Endothelial cell of umbilical vein (primary cell): ENCODE results near the gene SRGAP3. TPM values are rescaled to one million over a fixed set of nuclear protein-coding genes. Genes with fewer than 3 reads are reported as not detected.

Experiments
- BruUV-seq: library from RNA; stranded (reverse); fragments of 400-500 nt; replicated peaks from 2 replicates; lab custom pipeline; 2021; lab: Mats Ljungman, UMichigan
- CTCF ChIA-PET: fragments of 300-600, 350-600 bp; sonication (Branson Sonifier 250); formaldehyde crosslinking; loops from one replicate; lab custom pipeline; 2021; ENCODE audit warnings: antibody characterized with exemption, inconsistent platforms; lab: Charles Lee
- POLR2A ChIA-PET: fragments of 300-600, 350-600 bp; sonication (Branson Sonifier 250); formaldehyde crosslinking; loops from one replicate; lab custom pipeline; 2021; ENCODE audit warnings: antibody characterized with exemption, inconsistent platforms; lab: Charles Lee
- DNase-seq: peaks from one replicate; pipeline ENCODE4 v3.0.0-alpha.2; 2011; ENCODE audit warnings: low read depth, low spot score
- FAIRE-seq: peaks from 2 replicates; lab custom pipeline; 2011; peaks lifted over from hg19 to GRCh38; lab: Jason Lieb, UNC
- H2AFZ ChIP-seq: 2 replicates; pipeline ENCODE4 v1.6.0; 2012; ENCODE audit warnings: low read depth, low read length, control low read depth, inconsistent platforms
- H3K27ac ChIP-seq: 2 replicates; pipeline ENCODE4 v1.5.1; 2011; ENCODE audit warnings: low read depth, mild to moderate bottlenecking, control low read depth, low read length, moderate library complexity; ENCODE audit not compliant: insufficient read depth
- H3K27me3 ChIP-seq, 2 experiments: 2 replicates each; pipeline versions ENCODE4 v1.6.0 to v1.6.1; 2011; ENCODE audit warnings: low read length in 2 of 2, mixed read lengths in 1 of 2; ENCODE audit not compliant: control insufficient read depth in 2 of 2, insufficient read depth in 2 of 2
- H3K36me3 ChIP-seq, 2 experiments: 2 replicates in 1 of 2; 3 replicates in 1 of 2; pipeline ENCODE4 v1.5.1; 2011; ENCODE audit warnings: low read length in 2 of 2, mild to moderate bottlenecking in 1 of 2, moderate library complexity in 1 of 2; ENCODE audit not compliant: control insufficient read depth in 2 of 2, insufficient read depth in 2 of 2; ENCODE audit errors: extremely low read depth in 1 of 2
- H3K4me1 ChIP-seq: 3 replicates; pipeline ENCODE4 v1.5.1; 2011; ENCODE audit warnings: mild to moderate bottlenecking, low read length; ENCODE audit not compliant: control insufficient read depth, insufficient read depth; ENCODE audit errors: extremely low read depth
- H3K4me2 ChIP-seq: 2 replicates; pipeline ENCODE4 v1.6.1; 2011; ENCODE audit warnings: low read length, control low read depth, mixed read lengths; ENCODE audit not compliant: insufficient read depth
- H3K4me3 ChIP-seq, 3 experiments: fragments of 200-600 bp in 1 of 3; sonication (generic), shearing (Covaris generic) in 1 of 3; replicated peaks in 1 of 3; 2 replicates each; pipeline ENCODE4 v1.5.1; 2011 to 2016; ENCODE audit warnings: control low read depth in 3 of 3, low read length in 3 of 3, mild to moderate bottlenecking in 2 of 3, inconsistent platforms in 1 of 3, low read depth in 1 of 3, moderate library complexity in 1 of 3; ENCODE audit not compliant: insufficient read depth in 1 of 3
- H3K79me2 ChIP-seq: 2 replicates; pipeline ENCODE4 v1.6.0; 2012; ENCODE audit warnings: low read length, inconsistent platforms; ENCODE audit not compliant: control insufficient read depth, insufficient read depth
- H3K9ac ChIP-seq: replicated peaks from 2 replicates; pipeline ENCODE3; 2011; ENCODE audit warnings: low read length, control low read depth; ENCODE audit not compliant: insufficient read depth; ENCODE audit errors: extremely low read depth
- H3K9me1 ChIP-seq: replicated peaks from 3 replicates; pipeline ENCODE4 v1.6.0; 2011; ENCODE audit warnings: mild to moderate bottlenecking, low read length; ENCODE audit not compliant: control insufficient read depth, insufficient read depth; ENCODE audit errors: extremely low read depth
- H3K9me3 ChIP-seq: replicated peaks from 2 replicates; pipeline ENCODE4 v1.5.1; 2012; ENCODE audit warnings: low read length, inconsistent platforms; ENCODE audit not compliant: control insufficient read depth, insufficient read depth
- H4K20me1 ChIP-seq: replicated peaks from 2 replicates; pipeline ENCODE3; 2011; ENCODE audit warnings: mild to moderate bottlenecking, low read length; ENCODE audit not compliant: control insufficient read depth, insufficient read depth; ENCODE audit errors: extremely low read depth
- EZH2 ChIP-seq: IDR thresholded peaks from 2 replicates; pipeline ENCODE4 v1.6.1; 2012; ENCODE audit warnings: borderline replicate concordance, low read depth, mild to moderate bottlenecking, moderate library complexity, low read length, inconsistent platforms; ENCODE audit not compliant: severe bottlenecking
- FOS ChIP-seq: IDR thresholded peaks from 2 replicates; pipeline ENCODE4 v1.6.1; 2011; ENCODE audit warnings: mild to moderate bottlenecking, low read length, moderate library complexity, borderline replicate concordance; ENCODE audit not compliant: insufficient read depth
- GATA2 ChIP-seq: IDR thresholded peaks from 2 replicates; pipeline ENCODE4 v1.7.0; 2011; ENCODE audit warnings: low read depth, mild to moderate bottlenecking, moderate library complexity, mixed read lengths, low read length; ENCODE audit not compliant: insufficient read length, insufficient read depth
- JUN ChIP-seq: IDR thresholded peaks from 2 replicates; pipeline ENCODE4 v1.6.1; 2011; ENCODE audit warnings: borderline replicate concordance, low read depth; ENCODE audit not compliant: insufficient read length, insufficient read depth
- MYC ChIP-seq: IDR thresholded peaks from one replicate; pipeline ENCODE4 v1.6.1; 2011; ENCODE audit warnings: mild to moderate bottlenecking, low read depth, low read length
- POLR2A ChIP-seq: IDR thresholded peaks from 2 replicates; pipeline ENCODE4 v1.6.1; 2012; ENCODE audit warnings: low read depth, mild to moderate bottlenecking, control low read depth, low read length
- POLR2AphosphoS5 ChIP-seq: IDR thresholded peaks from 2 replicates; pipeline ENCODE4 v1.6.1; 2012; ENCODE audit warnings: low read depth, mild to moderate bottlenecking, control low read depth, low read length, moderate library complexity; ENCODE audit not compliant: insufficient read depth
- dilution Hi-C: fragments of 300-500 bp; cut with MboI; formaldehyde crosslinking; loops from one replicate; pipeline ENCODE4 v1.15.0; 2019; ENCODE audit warnings: low sequenced_read_pairs; ENCODE audit not compliant: extremely low pct_ligation_motif_present
- intact Hi-C: fragments of 100-400 bp; cut with micrococcal nuclease; formaldehyde crosslinking; loops from one replicate; pipeline ENCODE4 v1.10.0; 2022
- polyA plus RNA-seq, 4 experiments: library from polyadenylated mRNA; depleted of rRNA in 3 of 4; stranded (reverse) in 3 of 4; unstranded in 1 of 4; fragments of >200 nt; gene quantifications; 2 replicates each; pipeline versions ENCODE4 v1.2.1 to v1.2.3, GENCODE V29; 2011 to 2012; ENCODE audit warnings: missing spikeins in 1 of 4
- total RNA-seq: library from RNA; stranded (reverse); gene quantifications from 2 replicates; pipeline ENCODE4 v1.2.3, GENCODE V29; 2021
- TF ChIP-seq, protein P1 (sequence below): IDR thresholded peaks from 2 replicates; pipeline ENCODE4 v1.6.1; 2011; ENCODE audit not compliant: insufficient read depth, insufficient read length
- TF ChIP-seq, protein P2 (sequence below), 2 donors: IDR thresholded peaks; 1 replicate in 1 of 2; 2 replicates in 1 of 2; pipeline ENCODE4 v1.5.1; 2011; ENCODE audit warnings: low read length in 2 of 2, mild to moderate bottlenecking in 2 of 2, moderate library complexity in 2 of 2, control low read depth in 1 of 2, inconsistent platforms in 1 of 2, low read depth in 1 of 2; ENCODE audit not compliant: insufficient read depth in 1 of 2; ENCODE audit errors: extremely low read depth in 1 of 2

SRGAP3 gene
- total and polyA plus RNA-seq, 2 donors (not counting 3 experiments of a cell fraction or from before 2014, with no cell fraction given): 0.06 TPM; not detected in 1

DNA sequence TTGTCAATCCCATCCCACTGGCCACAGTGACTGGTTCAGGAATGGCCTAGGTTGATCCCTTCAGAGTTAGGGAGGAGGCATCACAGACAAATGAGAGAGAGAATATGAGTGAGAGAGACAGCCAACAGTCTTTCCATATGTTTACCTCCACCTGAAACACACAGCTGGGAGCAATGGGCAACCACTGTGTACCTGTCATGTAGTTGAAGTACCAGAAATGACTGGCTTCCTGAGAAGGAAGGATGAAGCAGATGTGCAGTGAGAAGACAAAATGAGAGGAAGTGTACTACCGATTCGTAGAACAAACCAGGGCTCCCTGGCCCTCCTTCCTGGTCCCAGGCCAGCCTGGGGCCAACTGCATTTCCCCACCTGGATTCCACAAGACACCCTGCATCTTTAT is 27.4 kb downstream of the SRGAP3 start:
- Histone ChIP-seq H3K36me3 (no peaks in the 10 kb centered on the region), H4K20me1 (no peaks in the 10 kb centered on the region), H2AFZ (no peak overlapping the region), H3K27ac (no peak overlapping the region), H3K79me2 (no peaks in the 10 kb centered on the region), H3K4me3 (no peak overlapping the region), H3K9me1 (no peaks in the 10 kb centered on the region), H3K9me3 (no peaks in the 10 kb centered on the region), H3K4me1 (no peaks in the 10 kb centered on the region), H3K9ac (no peak overlapping the region), H3K4me2 (no peak overlapping the region), H3K27me3 (no peaks in the 10 kb centered on the region)
- CTCF ChIA-PET: no interaction called here
- FAIRE-seq (no peak), DNase-seq (no peak)
- POLR2A ChIA-PET: no interaction called here
- intact Hi-C loops: no loop called here
- no TSS peak for BruUV-seq
- dilution Hi-C loops: no loop called here
- no peak for TF ChIP-seq POLR2AphosphoS5
- TF ChIP-seq MYC: no peak
- no peak for TF ChIP-seq GATA2
- no peak for TF ChIP-seq FOS
- no peak for TF ChIP-seq EZH2
- no peak for TF ChIP-seq POLR2A
- no peak for TF ChIP-seq JUN
- TF ChIP-seq, protein P1, sequence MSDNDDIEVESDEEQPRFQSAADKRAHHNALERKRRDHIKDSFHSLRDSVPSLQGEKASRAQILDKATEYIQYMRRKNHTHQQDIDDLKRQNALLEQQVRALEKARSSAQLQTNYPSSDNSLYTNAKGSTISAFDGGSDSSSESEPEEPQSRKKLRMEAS: no peak

DNA sequence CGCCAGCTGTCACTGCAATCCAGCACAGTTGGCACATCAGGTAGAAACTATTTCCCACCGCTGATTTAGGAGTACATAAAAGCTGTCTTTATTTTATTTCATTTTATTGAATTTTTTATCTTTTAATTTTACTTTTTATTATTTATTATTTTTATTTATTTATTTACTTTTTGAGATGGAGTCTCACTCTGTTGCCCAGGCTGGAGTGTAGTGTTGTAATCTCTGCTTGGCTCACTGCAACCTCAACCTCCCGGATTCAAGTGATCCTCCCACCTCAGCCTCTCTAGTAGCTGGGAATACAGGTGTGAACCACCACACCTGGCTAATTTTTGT is 31.0 kb downstream of the SRGAP3 start:
- Histone ChIP-seq H4K20me1 (no peaks in the 10 kb centered on the region), H3K9me1 (no peaks in the 10 kb centered on the region), H3K27me3 (no peaks in the 10 kb centered on the region), H3K36me3 (no peaks in the 10 kb centered on the region), H3K79me2 (no peaks in the 10 kb centered on the region), H3K27ac (no peak overlapping the region), H2AFZ (no peak overlapping the region), H3K4me2 (no peak overlapping the region), H3K9ac (no peak overlapping the region), H3K4me3 (no peak overlapping the region), H3K4me1 (no peaks in the 10 kb centered on the region), H3K9me3 (no peaks in the 10 kb centered on the region)
- dilution Hi-C loops (no loop called here), intact Hi-C loops (no loop called here)
- FAIRE-seq (no peak), DNase-seq (no peak)
- CTCF ChIA-PET: no interaction called here
- POLR2A ChIA-PET: no interaction called here
- TF ChIP-seq GATA2 (no peak), MYC (no peak), POLR2A (no peak), FOS (no peak)
- TF ChIP-seq, protein P2, sequence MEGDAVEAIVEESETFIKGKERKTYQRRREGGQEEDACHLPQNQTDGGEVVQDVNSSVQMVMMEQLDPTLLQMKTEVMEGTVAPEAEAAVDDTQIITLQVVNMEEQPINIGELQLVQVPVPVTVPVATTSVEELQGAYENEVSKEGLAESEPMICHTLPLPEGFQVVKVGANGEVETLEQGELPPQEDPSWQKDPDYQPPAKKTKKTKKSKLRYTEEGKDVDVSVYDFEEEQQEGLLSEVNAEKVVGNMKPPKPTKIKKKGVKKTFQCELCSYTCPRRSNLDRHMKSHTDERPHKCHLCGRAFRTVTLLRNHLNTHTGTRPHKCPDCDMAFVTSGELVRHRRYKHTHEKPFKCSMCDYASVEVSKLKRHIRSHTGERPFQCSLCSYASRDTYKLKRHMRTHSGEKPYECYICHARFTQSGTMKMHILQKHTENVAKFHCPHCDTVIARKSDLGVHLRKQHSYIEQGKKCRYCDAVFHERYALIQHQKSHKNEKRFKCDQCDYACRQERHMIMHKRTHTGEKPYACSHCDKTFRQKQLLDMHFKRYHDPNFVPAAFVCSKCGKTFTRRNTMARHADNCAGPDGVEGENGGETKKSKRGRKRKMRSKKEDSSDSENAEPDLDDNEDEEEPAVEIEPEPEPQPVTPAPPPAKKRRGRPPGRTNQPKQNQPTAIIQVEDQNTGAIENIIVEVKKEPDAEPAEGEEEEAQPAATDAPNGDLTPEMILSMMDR (IDR thresholded peaks at IDR 0.05; ENCODE audit: extremely low read depth in 1 of 2, insufficient read depth in 1 of 2, low read depth in 1 of 2, low read length in 2 of 2): no peak
- BruUV-seq: no TSS peak
